H1 (cell line): ENCODE measurements around the gene MYBPC3. TPM values are rescaled to one million over a fixed set of nuclear protein-coding genes. Genes with fewer than 3 reads are reported as not detected.

Source experiments
- CTCF ChIA-PET: fragments of 300-600 bp; sonication (Branson Sonifier 250); formaldehyde crosslinking; loops from one replicate; lab custom pipeline; 2021; ENCODE audit not compliant: partially characterized antibody; lab: Charles Lee
- POLR2A ChIA-PET: fragments of 300-600 bp; sonication (Branson Sonifier 250); formaldehyde crosslinking; loops from one replicate; lab custom pipeline; 2021; ENCODE audit warnings: inconsistent platforms; ENCODE audit not compliant: partially characterized antibody; lab: Charles Lee
- DNase-seq, 2 experiments: peaks; one replicate each; pipeline versions ENCODE4 v3.0.0 to v3.0.0-alpha.2; 2010 to 2022; ENCODE audit warnings: low spot score in 2 of 2, low read depth in 1 of 2, mixed read lengths in 1 of 2
- FAIRE-seq: peaks from 2 replicates; lab custom pipeline; 2011; peaks lifted over from hg19 to GRCh38; lab: Jason Lieb, UNC
- H2AFZ ChIP-seq: 2 replicates; pipeline ENCODE4 v1.8.1; 2012; ENCODE audit warnings: low read length, inconsistent platforms
- H2AK5ac ChIP-seq: 2 replicates; pipeline ENCODE4 v1.6.1; 2013; ENCODE audit warnings: low read depth, low read length
- H2BK120ac ChIP-seq: replicated peaks from 2 replicates; pipeline ENCODE3; 2013; ENCODE audit warnings: low read depth, low read length, inconsistent platforms
- H2BK12ac ChIP-seq: 2 replicates; pipeline ENCODE4 v1.6.1; 2013; ENCODE audit warnings: low read depth, low read length
- H2BK15ac ChIP-seq: 2 replicates; pipeline ENCODE4 v1.6.1; 2013; ENCODE audit warnings: low read length
- H2BK20ac ChIP-seq: 2 replicates; pipeline ENCODE4 v1.6.1; 2013; ENCODE audit warnings: low read length
- H2BK5ac ChIP-seq: 2 replicates; pipeline ENCODE4 v1.6.1; 2013; ENCODE audit warnings: low read depth, low read length
- H3K14ac ChIP-seq: 2 replicates; pipeline ENCODE4 v1.6.1; 2013; ENCODE audit warnings: inconsistent platforms; ENCODE audit not compliant: insufficient read length
- H3K18ac ChIP-seq: 2 replicates; pipeline ENCODE4 v1.6.1; 2013; ENCODE audit warnings: low read length; ENCODE audit errors: extremely low read depth
- H3K23ac ChIP-seq: 2 replicates; pipeline ENCODE4 v1.6.1; 2013; ENCODE audit warnings: inconsistent platforms; ENCODE audit not compliant: insufficient read length
- H3K23me2 ChIP-seq: 2 replicates; pipeline ENCODE4 v1.6.1; 2013; ENCODE audit warnings: low read depth, low read length
- H3K27ac ChIP-seq: 2 replicates; pipeline ENCODE4 v1.6.1; 2011; ENCODE audit warnings: low read depth, low read length, inconsistent platforms
- H3K27me3 ChIP-seq, 4 experiments: replicated peaks in 1 of 4; 1 replicate in 1 of 4; 2 replicates in 3 of 4; pipeline versions ENCODE4 v1.6.1 to v1.8.1; 2011 to 2013; ENCODE audit warnings: low read length in 3 of 4, mild to moderate bottlenecking in 3 of 4, inconsistent platforms in 2 of 4, mixed read lengths in 2 of 4, moderate library complexity in 1 of 4; ENCODE audit not compliant: control insufficient read depth in 3 of 4, insufficient read depth in 3 of 4; ENCODE audit errors: extremely low read depth in 1 of 4
- H3K36me3 ChIP-seq, 4 experiments: 2 replicates each; pipeline versions ENCODE4 v1.6.1 to v1.8.1; 2011 to 2013; ENCODE audit warnings: mild to moderate bottlenecking in 4 of 4, low read length in 3 of 4, moderate library complexity in 2 of 4, control low read depth in 1 of 4, inconsistent platforms in 1 of 4; ENCODE audit not compliant: insufficient read depth in 4 of 4, control insufficient read depth in 2 of 4
- H3K4ac ChIP-seq: replicated peaks from 2 replicates; pipeline ENCODE3; 2013; ENCODE audit warnings: low read length, low read depth, mixed read lengths, inconsistent platforms; ENCODE audit not compliant: insufficient read length
- H3K4me1 ChIP-seq, 4 experiments: replicated peaks in 1 of 4; 1 replicate in 1 of 4; 2 replicates in 3 of 4; pipeline versions ENCODE4 v1.6.1 to v1.8.1; 2011 to 2013; ENCODE audit warnings: low read length in 3 of 4, inconsistent platforms in 2 of 4, mixed read lengths in 1 of 4; ENCODE audit not compliant: insufficient read depth in 4 of 4, control insufficient read depth in 3 of 4
- H3K4me2 ChIP-seq, 2 experiments: 2 replicates each; pipeline versions ENCODE4 v1.6.1 to v1.8.1; 2011 to 2013; ENCODE audit warnings: low read depth in 2 of 2, low read length in 2 of 2, control low read depth in 1 of 2, inconsistent platforms in 1 of 2, mild to moderate bottlenecking in 1 of 2; ENCODE audit not compliant: insufficient read depth in 1 of 2
- H3K4me3 ChIP-seq, 4 experiments: fragments of 200-600, 300-600 bp in 1 of 4; sonication (generic), shearing (Covaris generic), sonication (Bioruptor Twin) in 1 of 4; 2 replicates each; pipeline versions ENCODE4 v1.5.1 to v1.8.1; 2011 to 2016; ENCODE audit warnings: low read length in 4 of 4, low read depth in 3 of 4, control low read depth in 2 of 4, inconsistent platforms in 2 of 4, mild to moderate bottlenecking in 2 of 4, mixed read lengths in 1 of 4, moderate library complexity in 1 of 4; ENCODE audit not compliant: insufficient read depth in 2 of 4; ENCODE audit errors: extremely low read depth in 1 of 4
- H3K56ac ChIP-seq: replicated peaks from 2 replicates; pipeline ENCODE3; 2013; ENCODE audit warnings: low read depth, mild to moderate bottlenecking, mixed read lengths, low read length, inconsistent platforms; ENCODE audit not compliant: insufficient read length
- H3K79me1 ChIP-seq: 2 replicates; pipeline ENCODE4 v1.6.1; 2013; ENCODE audit warnings: low read depth, low read length, control low read depth
- H3K79me2 ChIP-seq, 2 experiments: 2 replicates each; pipeline versions ENCODE4 v1.6.1 to v1.8.1; 2012 to 2013; ENCODE audit warnings: low read length in 2 of 2, mild to moderate bottlenecking in 2 of 2, inconsistent platforms in 1 of 2; ENCODE audit not compliant: insufficient read depth in 2 of 2, control insufficient read depth in 1 of 2
- H3K9ac ChIP-seq, 4 experiments: replicated peaks in 1 of 4; 1 replicate in 1 of 4; 2 replicates in 3 of 4; pipeline versions ENCODE4 v1.6.1 to v1.8.1; 2011 to 2013; ENCODE audit warnings: low read depth in 3 of 4, low read length in 3 of 4, control low read depth in 2 of 4, mild to moderate bottlenecking in 2 of 4, moderate library complexity in 2 of 4, inconsistent platforms in 1 of 4; ENCODE audit errors: extremely low read depth in 1 of 4
- H3K9me3 ChIP-seq, 2 experiments: 2 replicates each; pipeline versions ENCODE4 v1.6.1 to v1.8.1; 2012 to 2013; ENCODE audit warnings: mild to moderate bottlenecking in 2 of 2, moderate library complexity in 2 of 2, control low read depth in 1 of 2, inconsistent platforms in 1 of 2, low read depth in 1 of 2, low read length in 1 of 2, mixed read lengths in 1 of 2; ENCODE audit not compliant: insufficient read depth in 2 of 2
- H4K20me1 ChIP-seq, 2 experiments: replicated peaks in 1 of 2; 2 replicates each; pipeline versions ENCODE3 to v1.8.1; 2011 to 2013; ENCODE audit warnings: inconsistent platforms in 2 of 2, low read length in 2 of 2, mild to moderate bottlenecking in 1 of 2; ENCODE audit not compliant: insufficient read depth in 2 of 2, control insufficient read depth in 1 of 2
- H4K5ac ChIP-seq: 2 replicates; pipeline ENCODE4 v1.6.1; 2013; ENCODE audit warnings: low read length, low read depth, mixed read lengths, inconsistent platforms; ENCODE audit not compliant: insufficient read length
- H4K8ac ChIP-seq: 2 replicates; pipeline ENCODE4 v1.8.0; 2013; ENCODE audit warnings: mild to moderate bottlenecking, moderate library complexity, low read length, inconsistent platforms; ENCODE audit not compliant: insufficient read depth; ENCODE audit errors: extremely low read depth
- H4K91ac ChIP-seq: replicated peaks from 2 replicates; pipeline ENCODE3; 2013; ENCODE audit warnings: low read length, mixed read lengths, inconsistent platforms; ENCODE audit not compliant: insufficient read length
- CREB1 ChIP-seq: IDR thresholded peaks from 2 replicates; pipeline ENCODE4 v1.6.1; 2012; ENCODE audit warnings: inconsistent platforms
- CTBP2 ChIP-seq: IDR thresholded peaks from 2 replicates; pipeline ENCODE4 v1.7.0; 2011; ENCODE audit warnings: borderline replicate concordance, mild to moderate bottlenecking, moderate library complexity, mixed read lengths, low read length; ENCODE audit not compliant: insufficient read depth, insufficient read length
- KDM5A ChIP-seq: fragments of 200-600 bp; IDR thresholded peaks from 2 replicates; pipeline ENCODE4 v1.7.1; 2012; ENCODE audit warnings: mild to moderate bottlenecking, low read length, inconsistent platforms, mixed read lengths
- RFX5 ChIP-seq: IDR thresholded peaks from 2 replicates; pipeline ENCODE4 v1.6.1; 2011; ENCODE audit warnings: low read depth, low read length, improper control_type of control experiment, borderline replicate concordance
- RXRA ChIP-seq: IDR thresholded peaks from 2 replicates; pipeline ENCODE4 v1.6.1; 2011; ENCODE audit warnings: low read depth, mild to moderate bottlenecking, low read length, moderate library complexity; ENCODE audit not compliant: insufficient read depth
- SIX5 ChIP-seq: IDR thresholded peaks from 2 replicates; pipeline ENCODE4 v1.6.1; 2011; ENCODE audit warnings: mild to moderate bottlenecking, low read depth, low read length
- SUZ12 ChIP-seq: fragments of 200-600 bp; sonication (generic); IDR thresholded peaks from 2 replicates; pipeline ENCODE4 v1.6.1; 2012; ENCODE audit warnings: mild to moderate bottlenecking, inconsistent platforms, low read length, moderate library complexity, mixed read lengths
- WGBS, 2 experiments: shearing (Covaris generic) in 1 of 2; methylation state at CpG; one replicate each; pipeline versions ENCODE4 v1.1.6 to v1.1.7; 2013 to 2015; ENCODE audit warnings: low lambda C conversion rate in 2 of 2, mixed read lengths in 2 of 2, inconsistent platforms in 1 of 2, low coverage in 1 of 2, missing lambda C conversion rate in 1 of 2; ENCODE audit not compliant: insufficient replicate concordance in 2 of 2, insufficient coverage in 1 of 2, insufficient read length in 1 of 2; ENCODE audit errors: extremely low coverage in 1 of 2, missing lambda C conversion rate in 1 of 2; 5-methylcytosine and 5-hydroxymethylcytosine counted together
- polyA plus RNA-seq, 7 experiments: library from polyadenylated mRNA; depleted of rRNA in 3 of 7; stranded (reverse) in 5 of 7; unstranded in 2 of 7; fragments of >200 nt in 5 of 7; fragments of 200-250 nt in 2 of 7; gene quantifications; 1 replicate in 5 of 7; 2 replicates in 1 of 7; 4 replicates in 1 of 7; pipeline versions ENCODE4 v1.2.1 to v1.2.3, GENCODE V29; 2011 to 2013; ENCODE audit warnings: missing spikeins in 2 of 7, mixed read lengths in 2 of 7
- total RNA-seq: library from RNA; stranded (reverse); fragmentation: NEBNext Ultra II Directional; extraction: Animal tissue kit (Norgen Biotek cat#: 25700); gene quantifications from 2 replicates; pipeline ENCODE4 v1.2.1, GENCODE V29; 2021

MYBPC3 gene
- total and polyA plus RNA-seq, 2 of the 8 experiments (the other 6 are each of a cell fraction or from before 2014, with no cell fraction given) = 0.05 TPM; not detected in 1

GRCh38 chr11:47350315-47350714 lies 2.2 kb downstream of the MYBPC3 start:
- no peak overlapping the region for H3K18ac ChIP-seq
- H2AK5ac ChIP-seq = no peak overlapping the region
- H2BK15ac ChIP-seq = no peak overlapping the region
- H3K23me2 ChIP-seq = no peaks in the 10 kb centered on the region
- H4K5ac ChIP-seq = no peak overlapping the region
- no peak overlapping the region for H4K8ac ChIP-seq
- FAIRE-seq (no peak), DNase-seq (no peak)
- H3K9me3 ChIP-seq = no peaks in the 10 kb centered on the region
- no peak overlapping the region for H3K4me2 ChIP-seq
- no peak overlapping the region for H3K14ac ChIP-seq
- no peak overlapping the region for H2BK120ac ChIP-seq
- TF ChIP-seq CREB1 (no peak), KDM5A (no peak), RXRA (no peak), CTBP2 (no peak), RFX5 (no peak), SIX5 (no peak), SUZ12 (no peak)
- POLR2A ChIA-PET = interaction anchor here (1.4 to 1.6 kb wide), 2 partner anchors 19 to 102 kb away, joined by 3 read pairs; partner anchors contain the start of gene ACP2
- H3K4me3 ChIP-seq = no peak overlapping the region
- no peak overlapping the region for H3K27ac ChIP-seq
- H3K27me3 ChIP-seq = no peaks in the 10 kb centered on the region
- H2BK5ac ChIP-seq = 0 out of 2 replicates have a peak overlapping the region, but pooled peaks have one; percentile 44
- CTCF ChIA-PET = interaction anchor here (0.6 to 5.9 kb wide), 19 partner anchors 10 to 172 kb away, joined by 3 to 35 read pairs (median 6); partner anchors contain the start of genes ACP2, ARFGAP2, DDB2 and NR1H3
- no peak overlapping the region for H2BK20ac ChIP-seq
- H4K20me1 ChIP-seq = no peaks in the 10 kb centered on the region
- WGBS, 2 experiments = 77% methylated on average over 4 of the region's 9 CpGs; no CpG with 5 or more reads in 1 of the 2 experiments
- no peak overlapping the region for H3K4ac ChIP-seq
- H3K23ac ChIP-seq = no peak overlapping the region
- no peaks in the 10 kb centered on the region for H3K79me1 ChIP-seq
- H2AFZ ChIP-seq = no peak overlapping the region
- H3K36me3 ChIP-seq = no peaks in the 10 kb centered on the region
- no peaks in the 10 kb centered on the region for H3K79me2 ChIP-seq
- H3K9ac ChIP-seq = no peak overlapping the region
- 0 out of 2 replicates have a peak overlapping the region, but pooled peaks have one; percentile 80 for H2BK12ac ChIP-seq
- no peak overlapping the region for H4K91ac ChIP-seq
- H3K56ac ChIP-seq = no peak overlapping the region
- H3K4me1 ChIP-seq = peaks cover 0 to 12% (median 5%) of the 10 kb centered on the region in 4 experiments; a peak in 6 of 7 replicates
